Cardiac fibroblast (primary cell): ENCODE data around the gene MRPL51.

Experiments used
- DNase-seq, 2 donors: peaks; one replicate each; pipeline versions ENCODE4 v3.0.0 to v3.0.0-alpha.2; 2010; ENCODE audit warnings: low read depth in 2 of 2
- H3K4me3 ChIP-seq, 2 donors: replicated peaks in 1 of 2; 1 replicate in 1 of 2; 2 replicates in 1 of 2; pipeline ENCODE4 v1.5.1; 2011; ENCODE audit warnings: low read depth in 2 of 2, low read length in 2 of 2, mild to moderate bottlenecking in 2 of 2, moderate library complexity in 1 of 2
- TF ChIP-seq, protein P1 (sequence below): IDR thresholded peaks from one replicate; pipeline ENCODE4 v1.5.1; 2011; ENCODE audit warnings: low read depth, mild to moderate bottlenecking, low read length, inconsistent platforms

MRPL51 gene

DNA sequence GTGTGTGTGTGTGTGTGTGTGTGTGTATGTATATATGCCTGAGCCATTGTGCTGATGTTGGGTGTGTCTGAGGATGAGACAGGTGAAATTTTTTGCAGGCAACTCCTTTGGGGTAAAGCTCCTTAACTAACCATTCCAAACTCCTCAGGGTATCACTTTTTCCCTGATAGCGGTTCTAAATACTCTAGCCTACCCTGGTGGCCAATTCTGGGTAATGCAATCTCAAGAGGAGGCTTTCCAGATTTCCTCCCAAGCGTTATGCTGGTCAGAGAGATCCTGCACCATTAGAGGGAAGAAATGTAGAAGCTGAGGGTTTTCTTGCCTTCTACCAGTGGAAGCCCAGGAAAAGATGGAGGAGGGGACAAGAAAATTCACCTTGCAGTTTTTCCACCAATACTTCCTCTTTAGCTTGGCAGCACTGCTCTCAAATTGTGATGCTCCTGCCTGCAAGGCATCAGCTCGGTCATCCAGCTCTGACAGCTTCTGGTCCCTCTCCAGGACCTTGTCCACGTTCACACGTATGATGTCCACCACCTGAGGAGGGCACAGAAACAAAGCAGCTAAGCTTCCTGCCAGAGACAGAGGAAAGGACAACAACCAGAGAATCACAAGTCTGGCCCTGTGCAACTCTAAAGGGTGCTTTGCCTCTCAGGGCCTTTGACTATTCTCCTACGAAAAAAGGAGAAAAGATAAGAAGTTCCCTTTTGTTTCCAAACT lies 27.4 kb downstream of the MRPL51 start:
- peak; percentile 86 for DNase-seq
- H3K4me3 ChIP-seq: no peak overlapping the region
- TF ChIP-seq, protein P1, sequence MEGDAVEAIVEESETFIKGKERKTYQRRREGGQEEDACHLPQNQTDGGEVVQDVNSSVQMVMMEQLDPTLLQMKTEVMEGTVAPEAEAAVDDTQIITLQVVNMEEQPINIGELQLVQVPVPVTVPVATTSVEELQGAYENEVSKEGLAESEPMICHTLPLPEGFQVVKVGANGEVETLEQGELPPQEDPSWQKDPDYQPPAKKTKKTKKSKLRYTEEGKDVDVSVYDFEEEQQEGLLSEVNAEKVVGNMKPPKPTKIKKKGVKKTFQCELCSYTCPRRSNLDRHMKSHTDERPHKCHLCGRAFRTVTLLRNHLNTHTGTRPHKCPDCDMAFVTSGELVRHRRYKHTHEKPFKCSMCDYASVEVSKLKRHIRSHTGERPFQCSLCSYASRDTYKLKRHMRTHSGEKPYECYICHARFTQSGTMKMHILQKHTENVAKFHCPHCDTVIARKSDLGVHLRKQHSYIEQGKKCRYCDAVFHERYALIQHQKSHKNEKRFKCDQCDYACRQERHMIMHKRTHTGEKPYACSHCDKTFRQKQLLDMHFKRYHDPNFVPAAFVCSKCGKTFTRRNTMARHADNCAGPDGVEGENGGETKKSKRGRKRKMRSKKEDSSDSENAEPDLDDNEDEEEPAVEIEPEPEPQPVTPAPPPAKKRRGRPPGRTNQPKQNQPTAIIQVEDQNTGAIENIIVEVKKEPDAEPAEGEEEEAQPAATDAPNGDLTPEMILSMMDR: peak; percentile 96

GRCh38 chr12:6464531-6464930 lies 28.5 kb downstream of the MRPL51 start:
- no peak overlapping the region for H3K4me3 ChIP-seq
- TF ChIP-seq, protein P1: no peak
- DNase-seq: no peak

DNA sequence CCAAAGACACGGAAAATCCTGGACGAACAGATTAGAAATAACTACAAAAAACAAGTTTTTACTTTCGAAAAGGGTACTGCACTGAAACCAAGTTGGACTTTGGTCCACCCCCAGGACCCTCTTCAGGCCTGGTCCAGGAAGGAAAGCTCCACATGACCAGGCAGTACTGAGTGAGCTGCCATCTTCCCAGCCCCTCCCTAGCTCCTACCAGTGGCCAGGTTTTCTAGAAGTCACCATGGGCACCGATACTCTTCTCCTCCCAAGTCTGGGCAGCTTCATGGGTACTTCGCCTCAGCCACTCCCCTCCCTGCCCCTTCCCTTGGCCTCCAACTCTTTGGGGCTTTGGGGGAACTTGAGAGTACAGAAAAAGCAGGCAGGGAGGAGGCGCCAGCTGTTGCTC lies 29.2 kb downstream of the MRPL51 start:
- DNase-seq: no peak
- TF ChIP-seq, protein P1: no peak
- no peak overlapping the region for H3K4me3 ChIP-seq

DNA sequence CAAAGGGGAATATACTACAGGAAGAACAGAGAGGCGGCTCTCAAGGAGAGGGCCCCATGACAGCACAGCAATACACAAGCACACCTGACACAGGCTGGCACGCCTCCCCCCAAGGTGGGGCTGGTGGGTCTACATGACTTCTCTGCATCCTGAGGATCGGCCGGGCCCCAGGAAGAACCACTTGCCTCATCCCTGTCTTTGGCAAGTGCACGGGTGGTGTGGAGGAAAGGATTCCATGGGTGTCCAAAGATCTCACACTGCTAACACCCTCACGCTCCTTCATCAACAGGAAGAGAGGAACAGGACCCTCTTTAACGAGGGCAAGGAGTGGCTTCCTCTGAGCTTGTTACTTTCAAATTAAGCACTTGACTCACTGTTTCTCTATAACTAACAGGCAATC lies 29.8 kb downstream of the MRPL51 start:
- DNase-seq: no peak
- H3K4me3 ChIP-seq: no peak overlapping the region
- TF ChIP-seq, protein P1: no peak

DNA sequence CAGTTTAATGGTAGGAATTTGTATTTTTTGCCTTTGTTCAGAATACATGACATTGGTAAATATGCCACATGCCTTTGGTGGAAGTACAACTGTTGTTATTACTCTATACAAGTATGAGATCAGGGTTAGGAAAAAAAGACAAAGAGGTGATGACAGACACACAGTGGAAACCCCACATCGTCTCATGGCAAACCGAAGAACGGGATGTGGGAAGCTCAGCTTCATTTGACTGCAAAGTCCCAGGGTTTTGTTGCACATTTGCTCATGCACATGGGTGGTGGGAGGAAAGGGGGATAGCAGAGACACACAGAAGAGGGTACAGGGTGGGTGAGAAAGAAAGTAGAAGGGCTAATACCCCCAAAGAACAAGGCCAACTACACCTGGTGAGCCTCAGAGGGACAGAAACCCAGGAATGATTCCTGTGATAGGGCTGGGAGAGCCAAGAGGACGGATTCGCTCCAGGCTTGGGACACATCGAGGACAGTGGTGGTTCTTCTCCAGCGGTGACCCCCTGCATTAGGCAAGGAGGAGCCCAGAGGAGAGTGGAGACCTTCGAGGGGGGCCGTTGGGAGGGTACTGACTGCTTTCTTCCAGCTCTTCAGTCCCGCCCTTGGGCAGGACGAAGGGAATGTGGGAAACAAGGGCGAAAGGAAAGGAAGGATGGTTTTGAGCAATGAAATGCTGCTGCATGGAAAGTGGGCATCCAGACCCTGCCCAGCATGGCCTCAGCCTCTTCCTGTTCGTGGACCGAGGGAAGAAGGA lies 30.6 kb downstream of the MRPL51 start:
- no peak overlapping the region for H3K4me3 ChIP-seq
- no peak for DNase-seq
- TF ChIP-seq, protein P1: no peak

- TF ChIP-seq, protein P1: no peak
- peak in 1 of 2 donors; percentile 7 for DNase-seq
- no peak overlapping the region for H3K4me3 ChIP-seq
Observed at GRCh38 chr12:6461401-6462233, 31.4 kb downstream of the MRPL51 start.
